HFFc6 (cell line): ENCODE results near the gene DPP6. TPM values are rescaled to one million over a fixed set of nuclear protein-coding genes. Genes with fewer than 3 reads are reported as not detected.

Source experiments
- DNase-seq: peaks from one replicate; pipeline ENCODE4 v3.0.0-alpha.2; 2018
- H3K27ac Mint-ChIP-seq: 2 replicates; pipeline ENCODE4 v1.8.0; 2020; ENCODE audit warnings: mild to moderate bottlenecking, mixed read lengths
- H3K27me3 Mint-ChIP-seq: 2 replicates; pipeline ENCODE4 v1.8.0; 2021; ENCODE audit warnings: mild to moderate bottlenecking, moderate library complexity, mixed read lengths; ENCODE audit not compliant: insufficient read depth
- H3K36me3 Mint-ChIP-seq: 2 replicates; pipeline ENCODE4 v1.8.0; 2021; ENCODE audit warnings: low read depth, mixed read lengths
- H3K4me1 Mint-ChIP-seq: 2 replicates; pipeline ENCODE4 v1.8.0; 2020; ENCODE audit warnings: low read depth, mixed read lengths
- H3K4me3 Mint-ChIP-seq: 2 replicates; pipeline ENCODE4 v1.8.0; 2020; ENCODE audit warnings: mild to moderate bottlenecking, moderate library complexity, mixed read lengths
- H3K9me3 Mint-ChIP-seq: 2 replicates; pipeline ENCODE4 v1.8.0; 2020; ENCODE audit warnings: mild to moderate bottlenecking, mixed read lengths
- total RNA-seq, 6 experiments: library from RNA; stranded (reverse); fragmentation: NEBNext Ultra II Directional; extraction: Animal tissue kit (Norgen Biotek cat#: 25700); gene quantifications; 2 replicates in 1 of 6; 3 replicates in 5 of 6; pipeline ENCODE4 v1.2.3, GENCODE V29; 2021
- TF ChIP-seq, protein P1 (sequence below): fragments of 200-600 bp; sonication (generic); IDR thresholded peaks from 2 replicates; pipeline ENCODE4 v1.5.0; 2021; ENCODE audit warnings: antibody characterized with exemption, mild to moderate bottlenecking

DPP6 gene
- total RNA-seq, 6 experiments from 2014 or later = not detected

GRCh38 chr7:154620141-154620755 is 568.0 kb downstream of the DPP6 start:
- H3K27me3 Mint-ChIP-seq = peaks cover 2% of the 10 kb centered on the region; the same call in 1 of the 2 replicates
- TF ChIP-seq, protein P1, sequence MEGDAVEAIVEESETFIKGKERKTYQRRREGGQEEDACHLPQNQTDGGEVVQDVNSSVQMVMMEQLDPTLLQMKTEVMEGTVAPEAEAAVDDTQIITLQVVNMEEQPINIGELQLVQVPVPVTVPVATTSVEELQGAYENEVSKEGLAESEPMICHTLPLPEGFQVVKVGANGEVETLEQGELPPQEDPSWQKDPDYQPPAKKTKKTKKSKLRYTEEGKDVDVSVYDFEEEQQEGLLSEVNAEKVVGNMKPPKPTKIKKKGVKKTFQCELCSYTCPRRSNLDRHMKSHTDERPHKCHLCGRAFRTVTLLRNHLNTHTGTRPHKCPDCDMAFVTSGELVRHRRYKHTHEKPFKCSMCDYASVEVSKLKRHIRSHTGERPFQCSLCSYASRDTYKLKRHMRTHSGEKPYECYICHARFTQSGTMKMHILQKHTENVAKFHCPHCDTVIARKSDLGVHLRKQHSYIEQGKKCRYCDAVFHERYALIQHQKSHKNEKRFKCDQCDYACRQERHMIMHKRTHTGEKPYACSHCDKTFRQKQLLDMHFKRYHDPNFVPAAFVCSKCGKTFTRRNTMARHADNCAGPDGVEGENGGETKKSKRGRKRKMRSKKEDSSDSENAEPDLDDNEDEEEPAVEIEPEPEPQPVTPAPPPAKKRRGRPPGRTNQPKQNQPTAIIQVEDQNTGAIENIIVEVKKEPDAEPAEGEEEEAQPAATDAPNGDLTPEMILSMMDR = no peak
- no peak for DNase-seq
- H3K4me3 Mint-ChIP-seq = no peak overlapping the region
- peaks cover 8% of the 10 kb centered on the region; the same call in 1 of the 2 replicates for H3K36me3 Mint-ChIP-seq
- peaks cover 54% of the 10 kb centered on the region for H3K9me3 Mint-ChIP-seq
- H3K27ac Mint-ChIP-seq = no peak overlapping the region
- no peaks in the 10 kb centered on the region for H3K4me1 Mint-ChIP-seq

DNA sequence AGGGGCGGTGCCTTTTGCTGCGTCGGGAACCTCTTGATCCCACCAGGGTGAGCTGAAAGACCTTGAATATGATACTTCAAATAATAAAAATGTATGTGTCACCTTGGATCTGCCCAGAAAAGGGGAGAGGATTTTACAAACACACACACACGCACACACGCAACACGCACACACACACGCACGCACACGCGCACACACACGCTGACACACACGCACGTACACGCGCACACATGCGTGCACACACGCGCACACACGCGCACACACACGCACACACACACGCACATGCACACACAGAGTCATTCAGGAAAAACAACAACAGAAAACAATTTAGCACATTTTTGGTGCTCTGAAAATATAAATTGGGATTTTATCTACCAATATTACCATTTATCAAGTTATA is 571.2 kb downstream of the DPP6 start:
- Mint-ChIP-seq H3K4me3 (no peak overlapping the region), H3K36me3 (peaks cover 8% of the 10 kb centered on the region; the same call in 1 of the 2 replicates), H3K4me1 (no peaks in the 10 kb centered on the region)

DNA sequence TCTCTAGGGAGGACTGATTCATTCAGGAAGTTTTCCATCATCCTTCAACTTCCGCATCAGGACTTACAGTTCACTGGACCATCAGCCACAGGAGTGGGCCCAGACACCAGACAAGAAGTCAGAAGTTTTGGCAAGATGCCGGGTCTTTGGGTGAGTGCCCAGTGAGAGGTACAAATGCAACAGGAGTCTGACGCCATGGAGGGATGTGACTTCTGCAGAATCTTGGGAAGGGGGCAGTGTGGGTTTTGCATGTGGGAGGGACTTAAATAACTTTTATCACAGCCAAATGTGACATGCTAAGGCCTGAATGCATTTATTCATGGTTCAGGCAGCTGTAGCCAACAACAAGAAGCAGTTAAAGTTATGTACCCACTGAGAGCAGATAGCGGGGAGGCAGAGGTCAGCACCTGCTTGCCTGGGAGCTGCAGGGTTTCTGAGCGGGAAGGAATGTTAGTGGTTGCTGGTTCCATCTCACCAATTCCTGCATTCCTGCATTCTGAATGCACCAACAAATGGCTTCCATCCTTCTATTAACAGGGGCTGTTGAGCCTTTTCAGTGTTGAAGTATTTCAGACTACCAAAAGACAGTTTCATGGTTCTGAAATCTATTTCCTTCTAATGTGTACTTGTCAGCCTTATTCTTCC is 575.6 kb downstream of the DPP6 start:
- TF ChIP-seq, protein P1 = no peak
- Mint-ChIP-seq H3K27ac (no peak overlapping the region), H3K4me1 (no peaks in the 10 kb centered on the region), H3K4me3 (no peak overlapping the region), H3K36me3 (peaks cover 8% of the 10 kb centered on the region; the same call in 1 of the 2 replicates), H3K27me3 (no peaks in the 10 kb centered on the region), H3K9me3 (peaks cover 79% of the 10 kb centered on the region)
- no peak for DNase-seq

More for the DNA sequence above, 571.2 kb downstream of the DPP6 start:
- DNase-seq = no peak
- no peak overlapping the region for H3K27ac Mint-ChIP-seq
- H3K9me3 Mint-ChIP-seq = peaks cover 60% of the 10 kb centered on the region
- H3K27me3 Mint-ChIP-seq = no peaks in the 10 kb centered on the region
- TF ChIP-seq, protein P1 = no peak

GRCh38 chr7:154628556-154628955 is 576.4 kb downstream of the DPP6 start:
- Mint-ChIP-seq H3K36me3 (peaks cover 5% of the 10 kb centered on the region; the same call in 1 of the 2 replicates), H3K9me3 (peaks cover 74% of the 10 kb centered on the region), H3K4me3 (no peak overlapping the region), H3K27ac (no peak overlapping the region), H3K27me3 (no peaks in the 10 kb centered on the region), H3K4me1 (no peaks in the 10 kb centered on the region)
- TF ChIP-seq, protein P1 = no peak
- DNase-seq = no peak

GRCh38 chr7:154631162-154631561 is 579.0 kb downstream of the DPP6 start:
- no peak for DNase-seq
- Mint-ChIP-seq H3K36me3 (peaks cover 5% of the 10 kb centered on the region; the same call in 1 of the 2 replicates), H3K9me3 (peaks cover 77% of the 10 kb centered on the region), H3K27me3 (peaks cover 2% of the 10 kb centered on the region; the same call in 1 of the 2 replicates), H3K4me3 (no peak overlapping the region), H3K27ac (no peak overlapping the region), H3K4me1 (no peaks in the 10 kb centered on the region)
- TF ChIP-seq, protein P1 = no peak
